GM12878 (cell line): ENCODE data around the gene SLC25A28. TPM values are rescaled to one million over a fixed set of nuclear protein-coding genes. Genes with fewer than 3 reads are reported as not detected.
A peak's percentile ranks its signal among the peaks of the same experiment; 100 is the strongest.

ENCODE experiments used
- BCL3 ChIP-seq: IDR thresholded peaks from 2 replicates; pipeline ENCODE4 v1.6.1; 2011; ENCODE audit warnings: borderline replicate concordance, low read depth, mild to moderate bottlenecking, moderate library complexity, low read length; ENCODE audit not compliant: insufficient read depth, poor library complexity, severe bottlenecking
- BHLHE40 ChIP-seq, 2 experiments: fragments of 450-650 bp in 1 of 2; IDR thresholded peaks; 2 replicates each; pipeline ENCODE4 v1.6.1; 2011 to 2017; ENCODE audit warnings: low read depth in 2 of 2, borderline replicate concordance in 1 of 2, improper control_type of control experiment in 1 of 2, low read length in 1 of 2, mild to moderate bottlenecking in 1 of 2
- CREB1 ChIP-seq: IDR thresholded peaks from 2 replicates; pipeline ENCODE4 v1.6.1; 2012; ENCODE audit warnings: low read depth, mild to moderate bottlenecking, inconsistent platforms
- CREM ChIP-seq: IDR thresholded peaks from 2 replicates; pipeline ENCODE4 v1.6.1; 2014; ENCODE audit warnings: antibody characterized with exemption, low read depth
- CUX1 ChIP-seq: IDR thresholded peaks from 2 replicates; pipeline ENCODE4 v1.6.1; 2012; ENCODE audit warnings: improper control_type of control experiment, low read depth, low read length; ENCODE audit not compliant: insufficient replicate concordance
- GATAD2B ChIP-seq: fragments of 450-650 bp; conservative IDR thresholded peaks from 2 replicates; pipeline ENCODE4 v1.6.1; 2017; ENCODE audit warnings: low read depth, mild to moderate bottlenecking, moderate library complexity
- HCFC1 ChIP-seq: fragments of 150-350 bp; IDR thresholded peaks from 2 replicates; pipeline ENCODE4 v1.6.1; 2014; ENCODE audit warnings: low read length
- IKZF1 ChIP-seq: fragments of 450-650 bp; conservative IDR thresholded peaks from 2 replicates; pipeline ENCODE4 v1.6.1; 2017; ENCODE audit warnings: antibody characterized with exemption, mild to moderate bottlenecking
- MAX ChIP-seq: IDR thresholded peaks from 2 replicates; pipeline ENCODE4 v1.6.1; 2012; ENCODE audit warnings: low read depth, low read length, improper control_type of control experiment
- POLR2A ChIP-seq: IDR thresholded peaks from 2 replicates; pipeline ENCODE4 v1.6.1; 2011; ENCODE audit warnings: low read depth, mild to moderate bottlenecking, low read length
- RCOR1 ChIP-seq: conservative IDR thresholded peaks from 2 replicates; pipeline ENCODE4 v1.6.1; 2012; ENCODE audit warnings: low read depth, low read length, improper control_type of control experiment
- REST ChIP-seq: IDR thresholded peaks from 2 replicates; pipeline ENCODE4 v1.6.1; 2012; ENCODE audit warnings: mild to moderate bottlenecking, low read depth, low read length
- SMAD1 ChIP-seq: fragments of 450-650 bp; IDR thresholded peaks from 2 replicates; pipeline ENCODE4 v1.6.1; 2018; ENCODE audit warnings: mild to moderate bottlenecking, low read depth; ENCODE audit not compliant: partially characterized antibody
- STAT3 ChIP-seq: IDR thresholded peaks from 2 replicates; pipeline ENCODE4 v1.6.1; 2011; ENCODE audit warnings: low read depth, low read length, improper control_type of control experiment
- SUPT20H ChIP-seq: IDR thresholded peaks from 2 replicates; pipeline ENCODE4 v1.6.1; 2011; ENCODE audit warnings: low read depth, mild to moderate bottlenecking, low read length, moderate library complexity, borderline replicate concordance; ENCODE audit not compliant: control insufficient read depth
- USF2 ChIP-seq: IDR thresholded peaks from 2 replicates; pipeline ENCODE4 v1.6.1; 2011; ENCODE audit warnings: low read depth, low read length, improper control_type of control experiment, borderline replicate concordance
- ZNF207 ChIP-seq: fragments of 450-650 bp; IDR thresholded peaks from 2 replicates; pipeline ENCODE4 v1.6.1; 2014; ENCODE audit warnings: antibody characterized with exemption, mild to moderate bottlenecking, borderline replicate concordance
- polyA plus RNA-seq, 11 experiments: library from polyadenylated mRNA; depleted of rRNA in 4 of 11; unstranded in 6 of 11; stranded (reverse) in 5 of 11; fragments of >200 nt; fragmentation: Nextera tagmentation in 4 of 11; fragmentation: Illumina TruSeq in 1 of 11; extraction: Ambion mirVana in 4 of 11; extraction: Trizol in 1 of 11; gene quantifications; 1 replicate in 1 of 11; 2 replicates in 10 of 11; pipeline versions ENCODE4 v1.2.1 to v1.2.3, GENCODE V29; 2011 to 2016; ENCODE audit warnings: inconsistent platforms in 2 of 11, missing spikeins in 2 of 11, low read depth in 1 of 11
- total RNA-seq, 4 experiments: library from RNA; depleted of rRNA in 3 of 4; stranded (reverse); fragments of >200 nt in 3 of 4; fragmentation: Illumina TruSeq in 1 of 4; extraction: Trizol in 1 of 4; gene quantifications; 2 replicates each; pipeline versions ENCODE4 v1.2.1 to v1.2.3, GENCODE V29; 2013 to 2021

Gene SLC25A28
- total and polyA plus RNA-seq, 10 of the 15 experiments (the other 5 are each of a cell fraction or from before 2014, with no cell fraction given): 7.5 to 47.8 (median 24.9) TPM

- TF ChIP-seq SMAD1 (peak; percentile 52), IKZF1 (peak; percentile 86), MAX (peak; percentile 39; the same call in 1 of the 2 replicates), CREB1 (peak; percentile 68), CREM (0 out of 2 replicates have a peak, but pooled peaks have one; percentile 49), STAT3 (no peak), HCFC1 (no peak; the same call in 1 of the 2 replicates), RCOR1 (0 out of 2 replicates have a peak, but pooled peaks have one; percentile 19), SUPT20H (no peak), USF2 (no peak), POLR2A (peak; percentile 89), CUX1 (no peak), BHLHE40 (IDR thresholded peaks at IDR 0.05; ENCODE audit: borderline replicate concordance in 1 of 2, low read depth in 2 of 2, low read length in 1 of 2) (peak in 1 of 2 experiments; percentile 76; a peak in 2 of 4 replicates), REST (0 out of 2 replicates have a peak, but pooled peaks have one; percentile 0), ZNF207 (peak; percentile 93), BCL3 (peak; percentile 17), GATAD2B (peak; percentile 90)
These were observed 643 bp upstream of the SLC25A28 start (continued) for GRCh38 chr10:99620711-99621453.
